Heart left ventricle (tissue), 16 donors: ENCODE data around the gene CARS1. TPM values are rescaled to one million over a fixed set of nuclear protein-coding genes. Genes with fewer than 3 reads are reported as not detected.

Experiments
- ATAC-seq, 4 donors: fragments of 200-7000 bp; cut with Tn5 transposase; one replicate each; pipeline ENCODE4 v1.9.1; 2020 to 2022; ENCODE audit warnings: moderate library complexity in 4 of 4, mild to moderate bottlenecking in 3 of 4, moderate number of reproducible peaks in 1 of 4
- DNase-seq, 5 donors: peaks; one replicate each; pipeline ENCODE4 v3.0.0-alpha.2; 2020
- H3K27ac ChIP-seq, 12 donors: fragments of 200-600 bp; sonication (generic) in 4 of 12; one replicate each; pipeline versions ENCODE4 v1.5.0 to v1.8.0; 2016 to 2022; ENCODE audit warnings: mild to moderate bottlenecking in 2 of 12
- H3K27me3 ChIP-seq, 9 donors: fragments of 200-600 bp; sonication (generic) in 2 of 9; one replicate each; pipeline versions ENCODE4 v1.5.1 to v1.8.0; 2016 to 2022; ENCODE audit warnings: mild to moderate bottlenecking in 3 of 9
- H3K36me3 ChIP-seq, 9 donors: fragments of 200-600 bp; sonication (generic) in 2 of 9; one replicate each; pipeline versions ENCODE4 v1.5.0 to v1.8.0; 2018 to 2022; ENCODE audit warnings: mild to moderate bottlenecking in 2 of 9
- H3K4me1 ChIP-seq, 12 donors: fragments of 200-600 bp; sonication (generic) in 4 of 12; one replicate each; pipeline versions ENCODE4 v1.5.0 to v1.8.0; 2016 to 2022; ENCODE audit warnings: mild to moderate bottlenecking in 3 of 12
- H3K4me3 ChIP-seq, 12 donors: fragments of 200-600 bp; sonication (generic) in 4 of 12; one replicate each; pipeline versions ENCODE4 v1.5.0 to v1.8.0; 2017 to 2022; ENCODE audit warnings: mild to moderate bottlenecking in 9 of 12, moderate library complexity in 4 of 12
- H3K9me3 ChIP-seq, 12 donors: fragments of 200-600 bp; sonication (generic) in 4 of 12; one replicate each; pipeline versions ENCODE4 v1.5.0 to v1.8.0; 2016 to 2022; ENCODE audit warnings: mild to moderate bottlenecking in 1 of 12
- POLR2A ChIP-seq, 2 donors: fragments of 450-650 bp; IDR thresholded peaks; one replicate each; pipeline ENCODE4 v1.6.1; 2017; ENCODE audit warnings: antibody characterized with exemption in 2 of 2, mild to moderate bottlenecking in 2 of 2, moderate library complexity in 2 of 2
- WGBS, 4 donors: extraction: QIAGEN DNeasy Blood & Tissue Kit in 2 of 4; methylation state at CpG; one replicate each; pipeline versions ENCODE4 v1.1.5 to v1.1.7; 2013 to 2018; 5-methylcytosine and 5-hydroxymethylcytosine counted together
- intact Hi-C, 10 donors: fragments of 100-400 bp; cut with DNase I; formaldehyde crosslinking; loops; one replicate each; pipeline versions ENCODE4 v1.11.1 to v1.14.2; 2022
- polyA plus RNA-seq, 2 donors: library from polyadenylated mRNA; stranded (reverse); fragments of 200-250 nt; gene quantifications; one replicate each; pipeline ENCODE4 v1.2.3, GENCODE V29; 2013
- total RNA-seq, 9 donors: library from RNA; depleted of rRNA in 2 of 9; stranded (reverse); fragments of >200 nt in 2 of 9; fragmentation: NEBNext Ultra II Directional in 3 of 9; extraction: Animal tissue kit (Norgen Biotek cat#: 25700) in 3 of 9; gene quantifications; one replicate each; pipeline versions ENCODE4 v1.1.0 to v1.2.4, GENCODE V29; 2016 to 2023
- TF ChIP-seq, protein P1 (sequence below), 12 donors: fragments of 200-600 bp; sonication (generic) in 4 of 12; IDR thresholded peaks; one replicate each; pipeline versions ENCODE4 v1.5.0 to v1.8.0; 2018 to 2022; ENCODE audit warnings: antibody characterized with exemption in 12 of 12, mild to moderate bottlenecking in 5 of 12
- donor health status: ischemic (EF 13 %, LVEDD 7.1; RV severe dilation, severe dysfunction).
- donor health status: healthy with polysubstance abuse.
- donor health status: DM: no; HTN: yes; CAD: no.
- donor health status: DM: no; HTN: no; CAD: no.
- donor health status: ischemic (EF 25% LVEDD 6.9; RV normal size, moderate dysfunction).
- donor health status: ischemic (EF 25% LVEDD 5.7; RV mildly dilated, moderate dysfunction).
- donor health status: healthy.
- donor health status: DM: yes; HTN: yes; CAD: no.
- donor health status: ischemic (EF 35%, LVEDD 5.7; RV mildly dilated, moderate dysfunction).
- donor health status: nonischemic (EF 11% LVEDD 7.7; RV severe dilation, severe dysfunction).
- donor health status: DM: yes; HTN: yes; CAD: no.
- donor health status: PGD.
- donor health status: ischemic (EF 29% LVEDD 5.4; RV normal size, mild dysfunction).
- donor health status: nonischemic (EF 23%, LVEDD 6.1; RV moderate dilation, normal function).

Gene CARS1
- total and polyA plus RNA-seq, 11 donors, result 9.3 to 30.5 (median 18.5) TPM

DNA sequence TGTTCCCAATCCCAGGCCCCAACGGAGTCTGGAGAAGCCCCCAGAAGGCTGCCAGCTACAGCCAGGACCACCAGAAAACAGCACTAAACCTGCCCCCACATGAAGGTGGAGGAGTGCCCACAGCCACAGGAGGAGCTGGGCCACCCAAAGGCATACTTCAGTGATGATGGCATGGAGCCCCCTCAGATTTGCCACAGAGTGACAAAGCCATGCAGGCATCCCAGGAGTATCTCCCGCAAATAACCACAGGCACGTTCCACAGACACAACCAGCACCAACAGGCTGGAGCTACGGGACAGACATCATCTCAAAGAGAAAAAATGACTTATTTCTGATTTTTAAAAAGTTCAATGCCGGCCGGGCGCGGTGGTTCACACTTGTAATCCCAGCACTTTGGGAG is 10.6 kb downstream of the CARS1 start:
- Histone ChIP-seq H3K4me1 (peaks cover 0 to 52% (median 42%) of the 10 kb centered on the region in 12 donors), H3K27ac (no peak overlapping the region), H3K27me3 (no peaks in the 10 kb centered on the region), H3K4me3 (no peak overlapping the region), H3K9me3 (no peaks in the 10 kb centered on the region), H3K36me3 (peaks cover 0 to 45% (median 11%) of the 10 kb centered on the region in 9 donors)
- intact Hi-C loops, result no loop called here
- TF ChIP-seq POLR2A (IDR thresholded peaks at IDR 0.05), result no peak
- TF ChIP-seq, protein P1, sequence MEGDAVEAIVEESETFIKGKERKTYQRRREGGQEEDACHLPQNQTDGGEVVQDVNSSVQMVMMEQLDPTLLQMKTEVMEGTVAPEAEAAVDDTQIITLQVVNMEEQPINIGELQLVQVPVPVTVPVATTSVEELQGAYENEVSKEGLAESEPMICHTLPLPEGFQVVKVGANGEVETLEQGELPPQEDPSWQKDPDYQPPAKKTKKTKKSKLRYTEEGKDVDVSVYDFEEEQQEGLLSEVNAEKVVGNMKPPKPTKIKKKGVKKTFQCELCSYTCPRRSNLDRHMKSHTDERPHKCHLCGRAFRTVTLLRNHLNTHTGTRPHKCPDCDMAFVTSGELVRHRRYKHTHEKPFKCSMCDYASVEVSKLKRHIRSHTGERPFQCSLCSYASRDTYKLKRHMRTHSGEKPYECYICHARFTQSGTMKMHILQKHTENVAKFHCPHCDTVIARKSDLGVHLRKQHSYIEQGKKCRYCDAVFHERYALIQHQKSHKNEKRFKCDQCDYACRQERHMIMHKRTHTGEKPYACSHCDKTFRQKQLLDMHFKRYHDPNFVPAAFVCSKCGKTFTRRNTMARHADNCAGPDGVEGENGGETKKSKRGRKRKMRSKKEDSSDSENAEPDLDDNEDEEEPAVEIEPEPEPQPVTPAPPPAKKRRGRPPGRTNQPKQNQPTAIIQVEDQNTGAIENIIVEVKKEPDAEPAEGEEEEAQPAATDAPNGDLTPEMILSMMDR (IDR thresholded peaks at IDR 0.05), result no peak
- no peak for ATAC-seq
- DNase-seq, result no peak
- 83 to 92% (median 87%) methylated on average over 8 of the region's 8 CpGs for WGBS, 4 donors

DNA sequence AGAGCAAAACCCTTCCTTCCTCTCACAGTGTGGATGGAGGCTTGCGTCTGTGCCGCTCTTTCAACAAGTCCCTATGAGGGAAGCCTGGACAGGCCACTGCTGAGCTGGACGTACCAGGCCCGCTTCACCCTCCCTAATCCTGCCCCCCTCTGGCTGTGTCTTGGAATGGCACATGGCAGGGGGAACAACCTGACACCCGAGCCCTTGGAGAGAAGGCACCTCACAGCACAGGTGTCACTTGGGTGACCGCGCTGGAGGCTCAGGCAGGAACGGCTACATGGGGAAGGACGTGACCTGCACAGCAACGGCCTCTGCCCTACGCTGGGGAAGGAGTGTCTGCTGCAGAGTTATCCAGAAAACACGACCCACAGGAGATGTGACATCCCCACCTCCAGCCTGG is 11.0 kb downstream of the CARS1 start:
- no peak for ATAC-seq
- no peak overlapping the region for H3K27ac ChIP-seq
- no peak overlapping the region for H3K4me3 ChIP-seq
- H3K4me1 ChIP-seq, result peaks cover 0 to 52% (median 39%) of the 10 kb centered on the region in 12 donors
- TF ChIP-seq, protein P1 (IDR thresholded peaks at IDR 0.05), result peak in 3 of 12 donors; percentile 11 to 17 (median 17)
- TF ChIP-seq POLR2A (IDR thresholded peaks at IDR 0.05), result no peak
- intact Hi-C loops, result no loop called here
- H3K27me3 ChIP-seq, result no peaks in the 10 kb centered on the region
- no peaks in the 10 kb centered on the region for H3K9me3 ChIP-seq
- H3K36me3 ChIP-seq, result peaks cover 0 to 49% (median 14%) of the 10 kb centered on the region in 9 donors
- WGBS, 4 donors, result 67 to 100% (median 91%) methylated on average over 4 to 12 of the region's 12 CpGs
- DNase-seq, result no peak

DNA sequence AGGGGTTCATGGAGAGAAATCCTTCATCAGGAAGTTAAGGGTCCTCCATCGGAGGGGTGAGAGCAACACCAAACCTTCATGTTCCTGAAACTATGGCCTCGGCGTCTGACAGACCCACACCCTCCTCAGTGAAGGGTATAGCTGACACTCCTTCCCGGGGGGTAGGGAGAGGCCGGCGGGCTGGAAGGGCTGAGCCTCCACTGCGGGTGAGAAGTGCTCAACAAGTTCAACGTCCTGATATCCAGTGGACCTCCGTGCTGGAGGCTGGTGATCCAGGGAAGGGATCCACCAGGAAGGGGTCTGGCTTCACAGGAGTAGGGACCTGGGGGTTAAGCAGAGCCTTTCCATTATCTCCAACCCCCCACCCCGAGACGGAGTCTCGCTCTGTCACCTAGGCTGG is 12.3 kb downstream of the CARS1 start:
- intact Hi-C loops, result loop anchor here in 1 of 10 donors (5.0 kb wide), 1 partner anchor 172 kb away; the partner anchor contains the start of gene MRGPRG
- no peak for TF ChIP-seq POLR2A (IDR thresholded peaks at IDR 0.05)
- TF ChIP-seq, protein P1 (IDR thresholded peaks at IDR 0.05), result no peak
- WGBS, 4 donors, result 89 to 96% (median 93%) methylated on average over 9 to 12 of the region's 12 CpGs
- Histone ChIP-seq H3K9me3 (no peaks in the 10 kb centered on the region), H3K27ac (no peak overlapping the region), H3K4me3 (no peak overlapping the region), H3K27me3 (no peaks in the 10 kb centered on the region), H3K36me3 (peaks cover 0 to 62% (median 26%) of the 10 kb centered on the region in 9 donors), H3K4me1 (peaks cover 0 to 41% (median 34%) of the 10 kb centered on the region in 12 donors)
- DNase-seq (no peak), ATAC-seq (no peak)

DNA sequence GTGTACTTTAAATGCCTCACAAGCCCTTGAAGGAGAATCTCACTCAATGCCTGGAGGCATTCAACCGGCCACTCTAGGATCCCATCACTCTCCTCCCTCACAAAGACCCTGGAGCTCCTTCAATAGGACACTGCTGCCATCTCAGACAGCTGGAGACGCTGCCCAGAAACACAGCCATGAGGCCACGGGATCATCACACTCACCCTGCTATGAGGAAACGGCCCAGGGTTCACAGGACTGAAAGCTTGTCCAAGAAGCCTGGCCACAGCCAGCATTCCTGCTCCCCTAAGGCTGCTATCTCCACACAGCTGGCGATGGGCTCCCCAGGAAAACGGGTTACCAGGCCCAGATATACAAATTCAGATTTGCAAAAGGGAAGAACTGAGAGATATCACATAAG is 13.2 kb downstream of the CARS1 start:
- DNase-seq, result no peak
- no peak for ATAC-seq
- intact Hi-C loops, result loop anchor here in 1 of 10 donors (5.0 kb wide), 1 partner anchor 173 kb away; the partner anchor contains the start of gene MRGPRG
- H3K4me3 ChIP-seq, result no peak overlapping the region
- H3K9me3 ChIP-seq, result no peaks in the 10 kb centered on the region
- peak overlapping the region in 11 of 12 donors; percentile 13 to 81 (median 64) for H3K27ac ChIP-seq
- no peaks in the 10 kb centered on the region for H3K27me3 ChIP-seq
- no peak for TF ChIP-seq POLR2A (IDR thresholded peaks at IDR 0.05)
- TF ChIP-seq, protein P1 (IDR thresholded peaks at IDR 0.05), result no peak
- H3K36me3 ChIP-seq, result peaks cover 0 to 71% (median 34%) of the 10 kb centered on the region in 9 donors
- 64 to 86% (median 67%) methylated on average over 6 of the region's 6 CpGs for WGBS, 4 donors
- H3K4me1 ChIP-seq, result peaks cover 0 to 32% (median 25%) of the 10 kb centered on the region in 12 donors
